CD4-positive, alpha-beta T cell treated with Interleukin-12 subunit alpha and Interleukin-12 subunit beta, for 1 hour (primary cell): ENCODE results near the gene TAPBP.

ENCODE experiments used
- DNase-seq: peaks from one replicate; pipeline ENCODE4 v3.0.0-alpha.2; 2020

The TAPBP gene

DNA sequence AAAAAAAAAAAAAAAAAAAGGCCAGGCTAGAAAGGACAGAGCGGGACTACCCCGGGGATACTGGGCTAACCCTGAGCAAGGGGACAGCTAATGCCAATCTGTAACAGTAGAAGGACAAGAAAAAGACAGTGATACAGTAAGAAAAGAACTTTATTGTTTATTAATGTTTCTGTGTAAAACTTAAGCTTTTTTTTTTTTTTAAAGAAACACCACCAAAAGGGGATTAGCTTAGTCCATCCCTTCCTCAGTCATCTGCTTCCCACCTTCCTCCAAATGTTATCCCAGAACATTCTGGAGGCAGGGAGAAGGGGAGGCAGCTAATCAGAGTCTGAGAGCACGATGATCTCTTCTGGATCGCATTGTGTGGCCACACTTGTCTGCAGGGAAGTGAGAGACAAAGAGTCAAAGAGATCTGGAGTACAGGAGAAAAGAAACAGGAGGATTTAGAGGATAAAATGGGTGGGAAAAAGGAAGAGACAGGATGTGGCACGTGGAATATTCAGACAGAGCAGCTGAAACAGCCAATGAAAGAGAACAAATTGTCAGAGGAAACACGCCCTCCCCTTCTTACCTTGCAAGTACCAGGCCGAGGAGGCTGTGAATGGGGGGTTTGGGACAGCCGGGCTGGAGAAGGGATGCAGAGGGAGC, 4.7 kb upstream of the TAPBP start:
- no peak for DNase-seq

DNA sequence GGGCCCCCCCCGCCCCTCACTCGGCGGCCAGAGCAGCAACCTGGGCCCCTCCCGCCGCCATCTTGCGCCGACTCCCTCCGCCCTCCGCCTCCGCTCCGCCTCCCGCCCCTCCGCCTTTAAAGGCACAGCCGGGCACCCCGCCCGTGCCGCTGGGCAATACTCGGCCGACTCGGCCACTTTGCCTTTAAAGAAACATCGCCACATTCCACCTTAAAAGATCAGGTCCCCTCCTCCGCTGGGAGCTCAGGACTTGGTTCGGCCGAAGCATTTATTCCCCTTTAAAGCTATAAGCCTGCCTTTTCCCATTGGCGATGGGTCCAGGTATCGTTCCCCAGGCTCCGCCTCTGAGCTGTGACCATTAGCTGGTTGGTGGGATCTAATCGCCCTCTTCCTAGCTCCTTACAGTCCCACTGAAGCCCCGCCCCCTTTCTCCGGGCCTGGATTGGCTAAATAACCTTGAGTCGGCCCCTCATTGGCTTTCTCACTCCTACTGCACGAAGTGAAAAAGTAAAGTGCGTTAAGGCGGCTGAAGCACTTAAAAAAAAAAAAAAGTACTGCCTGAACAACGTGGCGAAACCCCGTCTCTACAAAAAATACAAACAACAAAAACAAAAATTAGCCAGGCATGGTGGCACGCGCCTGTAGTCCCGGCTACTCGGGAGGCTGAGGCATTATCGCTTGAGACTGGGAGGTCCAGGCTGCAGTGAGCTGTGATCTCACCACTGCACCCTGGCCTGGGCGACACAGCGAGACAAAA, 4.0 kb upstream of the TAPBP start, which contains the start of gene ZBTB22:
Gene ZBTB22 (minus strand): TSS at position 76 of the 757 bp plus-strand sequence. CDS start 828 bp downstream, outside the sequence.
- peak; percentile 97 for DNase-seq

DNA sequence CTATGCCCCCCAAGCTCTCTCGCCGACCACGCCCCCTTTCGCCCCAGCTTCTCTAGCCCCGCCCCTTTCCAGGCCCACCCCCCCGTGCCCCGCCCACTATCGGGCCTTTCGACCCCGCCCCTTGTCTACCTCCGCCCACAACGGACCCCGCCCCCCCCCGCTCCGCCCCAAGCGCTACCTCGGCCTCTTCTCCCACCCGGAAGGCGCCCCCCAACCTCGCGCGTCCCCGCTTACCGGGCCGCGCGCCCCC, 3.5 kb upstream of the TAPBP start:
- no peak for DNase-seq

- DNase-seq: no peak
These were observed 2.9 kb upstream of the TAPBP start for GRCh38 chr6:33316603-33317418.

DNA sequence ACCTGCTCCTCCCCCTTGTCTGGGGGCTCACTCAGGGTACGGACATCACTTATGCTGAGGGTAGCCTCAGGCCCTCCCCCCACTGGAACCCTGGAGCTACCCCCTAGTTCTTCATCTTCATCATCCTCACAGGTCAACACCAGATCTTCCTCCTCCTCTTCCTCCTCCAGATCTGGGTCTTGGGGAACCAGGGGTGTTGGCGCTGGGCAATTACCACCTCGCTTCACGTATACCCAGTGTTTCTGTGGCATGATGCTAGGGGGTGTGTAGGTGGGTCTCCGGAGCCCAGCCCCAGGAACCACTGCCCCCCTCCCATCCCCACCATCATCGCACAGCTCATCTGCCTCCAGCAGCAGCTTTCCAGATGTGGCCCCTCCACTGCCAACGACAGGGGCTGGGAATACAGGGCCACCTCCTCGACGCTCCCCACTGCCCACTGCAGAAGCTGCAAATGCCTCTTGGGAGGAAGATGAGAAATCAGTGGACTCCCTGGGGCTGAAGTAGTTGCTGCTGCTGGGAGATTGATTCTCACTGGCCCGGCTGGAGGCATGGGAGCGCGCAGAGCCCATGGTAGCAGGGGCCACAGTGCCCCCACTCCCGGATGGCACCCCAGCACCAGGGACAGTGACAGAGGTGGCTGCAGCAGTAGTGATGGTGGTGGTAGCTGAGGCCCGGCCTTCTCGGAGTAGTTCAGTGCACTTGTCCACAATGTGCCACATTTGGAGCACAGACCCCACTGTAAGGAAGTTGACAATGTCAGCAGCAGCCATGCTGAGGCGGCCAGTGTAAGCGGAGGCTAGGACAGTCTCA, 2.1 kb upstream of the TAPBP start:
- DNase-seq: no peak

DNA sequence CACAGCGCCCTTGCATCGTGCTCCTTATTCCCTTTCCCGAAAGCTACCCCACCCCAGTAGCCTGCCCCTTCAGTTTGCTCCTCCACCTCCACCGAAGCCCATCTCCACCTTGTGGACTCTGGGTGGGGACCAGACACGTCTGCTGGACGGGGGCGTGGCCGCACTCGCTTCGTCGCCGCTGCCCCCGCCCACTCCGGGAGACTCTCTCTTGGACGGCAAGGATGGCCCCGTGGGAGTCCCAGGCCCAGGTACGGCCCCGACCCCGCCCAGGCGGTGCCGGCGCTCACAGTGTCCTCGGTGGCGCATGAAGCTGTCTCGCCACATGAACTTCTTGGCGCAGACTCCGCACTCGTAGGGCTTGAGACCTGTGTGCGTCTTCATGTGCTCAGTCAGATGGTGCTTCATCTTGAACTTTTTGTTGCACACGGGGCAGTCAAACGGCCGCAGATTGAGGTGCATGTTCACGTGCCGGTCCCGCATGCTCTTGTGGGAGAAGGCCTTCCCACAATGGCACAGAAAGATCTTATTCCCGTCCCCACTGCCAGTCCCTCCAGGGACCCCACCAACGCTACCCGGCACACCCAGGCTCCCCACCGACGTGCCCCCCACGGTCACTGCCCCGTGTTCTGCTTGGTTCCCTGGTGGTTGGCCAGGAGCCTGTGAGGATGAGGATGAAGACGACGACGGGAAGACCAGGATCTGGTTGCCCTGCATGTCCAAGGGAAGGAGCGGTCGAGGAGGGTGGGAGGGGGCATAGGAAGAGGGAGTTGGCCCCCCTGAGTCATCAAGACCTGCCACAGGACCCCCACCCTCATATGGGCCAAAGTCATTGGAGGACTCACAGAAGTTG, 1.3 kb upstream of the TAPBP start:
- peak; percentile 33 for DNase-seq

GRCh38 chr6:33314515-33314942, 651 bp upstream of the TAPBP start:
- peak; percentile 92 for DNase-seq

DNA sequence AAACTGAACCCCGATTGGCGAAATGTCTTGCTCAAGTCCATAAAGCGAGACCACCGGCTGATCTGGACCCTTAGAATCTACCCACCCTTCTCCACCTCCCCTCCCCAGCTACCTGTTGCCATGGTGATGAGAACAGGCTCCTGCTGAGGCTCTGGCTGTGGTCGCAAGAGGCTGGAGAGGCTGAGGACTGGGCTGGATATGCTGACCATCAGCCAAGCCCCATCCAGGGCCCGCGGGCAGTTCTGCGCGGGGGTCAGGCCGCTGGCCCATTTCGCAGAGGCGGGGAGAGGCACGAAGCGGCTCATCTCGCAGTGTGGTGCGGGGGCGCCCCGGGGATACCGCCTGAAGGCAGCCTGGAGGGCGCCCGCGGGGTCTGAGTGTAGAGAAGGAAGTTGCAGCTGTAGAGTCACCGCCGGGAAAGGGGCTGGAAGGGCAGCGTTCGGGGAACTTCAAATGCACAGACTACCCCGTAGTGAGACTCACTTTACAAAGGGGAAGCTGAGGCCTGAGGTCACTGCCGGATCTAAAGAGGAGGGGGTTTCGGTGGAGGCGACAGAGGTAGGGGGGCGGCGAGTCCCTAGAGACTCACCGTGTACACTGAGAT, 671 bp downstream of the TAPBP start:
- peak; percentile 43 for DNase-seq

GRCh38 chr6:33312361-33313104, 1.3 kb downstream of the TAPBP start:
- DNase-seq: peak; percentile 94

DNA sequence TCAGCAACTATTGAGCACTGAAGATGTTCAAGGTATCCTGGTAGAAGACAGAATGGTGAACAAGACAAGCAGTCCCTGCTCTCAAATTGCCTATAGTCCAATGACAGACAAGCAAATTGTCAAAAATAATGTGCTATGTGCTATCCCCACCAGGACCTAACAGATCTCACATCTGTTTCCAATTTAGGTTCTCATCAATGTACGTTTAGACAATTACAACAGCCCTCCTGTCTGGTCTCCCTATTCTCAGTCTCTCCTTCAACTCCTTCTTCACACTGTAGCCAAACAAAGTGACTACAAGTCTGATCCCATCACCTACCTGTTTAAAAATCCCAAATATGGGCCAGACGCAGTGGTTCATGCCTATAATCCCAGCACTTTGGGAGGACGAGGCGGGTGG, 7.5 kb downstream of the TAPBP start:
- no peak for DNase-seq

DNA sequence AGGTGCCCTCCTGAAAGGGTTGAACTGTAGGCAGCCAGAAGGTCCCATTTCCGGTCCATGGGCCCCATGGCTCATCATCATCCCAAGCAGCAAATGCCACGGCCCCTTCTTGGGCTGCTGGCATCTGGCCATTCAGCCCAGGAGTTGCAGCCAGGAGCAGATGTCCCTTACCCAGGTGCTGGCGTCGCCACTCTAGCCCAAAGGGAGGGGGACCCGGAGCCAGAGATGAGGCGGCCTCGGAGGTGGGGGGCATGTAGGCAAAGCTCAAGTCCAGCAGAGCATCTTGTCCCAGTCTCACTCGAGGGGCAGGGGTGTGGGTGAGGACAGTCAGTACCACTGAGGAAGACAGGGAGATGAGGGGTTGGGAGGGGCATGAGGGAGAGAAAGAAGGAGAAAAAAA, 8.8 kb downstream of the TAPBP start:
- DNase-seq: no peak

- no peak for DNase-seq
These were observed 9.7 kb downstream of the TAPBP start for GRCh38 chr6:33304216-33304615.

- no peak for DNase-seq
These were observed 12.0 kb downstream of the TAPBP start for GRCh38 chr6:33301877-33302276.

DNA sequence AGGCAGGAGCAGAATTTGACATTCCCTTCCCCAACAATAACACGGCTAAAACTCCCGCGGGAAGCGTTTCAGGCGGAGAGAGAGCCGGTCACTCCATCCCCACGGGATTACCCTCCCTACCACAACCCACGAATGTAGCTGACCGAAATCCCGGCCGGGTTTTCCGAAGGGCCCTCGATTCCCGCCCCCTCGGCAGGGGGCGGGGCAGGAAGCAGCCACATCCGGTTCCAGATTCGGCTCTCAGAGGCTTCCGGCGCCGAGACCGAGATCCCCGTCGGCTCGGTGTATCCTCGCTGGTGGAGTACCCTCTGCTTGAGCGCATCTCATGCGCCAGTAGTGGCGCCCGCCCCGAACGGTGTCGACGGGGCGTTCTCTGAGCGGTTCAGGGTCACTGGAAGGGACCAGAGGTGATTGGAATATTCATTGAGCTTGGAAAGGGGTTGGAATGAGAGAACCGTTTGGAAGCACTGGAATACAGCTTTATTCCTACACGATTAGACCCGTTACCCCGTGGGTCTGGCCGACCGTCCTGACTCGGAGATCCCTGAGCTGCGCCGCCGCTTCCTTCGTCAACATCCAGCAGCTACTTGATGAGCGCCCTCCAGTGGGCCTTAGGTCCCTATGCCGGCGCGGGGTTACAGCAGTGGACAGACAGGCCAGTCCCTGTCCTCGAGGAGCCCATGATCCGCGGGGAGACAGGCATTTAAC, 14.5 kb downstream of the TAPBP start:
- DNase-seq: peak; percentile 96

GRCh38 chr6:33298773-33299236, 15.1 kb downstream of the TAPBP start, which contains the start of gene RGL2:
Gene RGL2, minus strand, starts transcription at chr6:33298942. Its CDS starts 332 bp downstream, at chr6:33298610.
- peak; percentile 75 for DNase-seq

DNA sequence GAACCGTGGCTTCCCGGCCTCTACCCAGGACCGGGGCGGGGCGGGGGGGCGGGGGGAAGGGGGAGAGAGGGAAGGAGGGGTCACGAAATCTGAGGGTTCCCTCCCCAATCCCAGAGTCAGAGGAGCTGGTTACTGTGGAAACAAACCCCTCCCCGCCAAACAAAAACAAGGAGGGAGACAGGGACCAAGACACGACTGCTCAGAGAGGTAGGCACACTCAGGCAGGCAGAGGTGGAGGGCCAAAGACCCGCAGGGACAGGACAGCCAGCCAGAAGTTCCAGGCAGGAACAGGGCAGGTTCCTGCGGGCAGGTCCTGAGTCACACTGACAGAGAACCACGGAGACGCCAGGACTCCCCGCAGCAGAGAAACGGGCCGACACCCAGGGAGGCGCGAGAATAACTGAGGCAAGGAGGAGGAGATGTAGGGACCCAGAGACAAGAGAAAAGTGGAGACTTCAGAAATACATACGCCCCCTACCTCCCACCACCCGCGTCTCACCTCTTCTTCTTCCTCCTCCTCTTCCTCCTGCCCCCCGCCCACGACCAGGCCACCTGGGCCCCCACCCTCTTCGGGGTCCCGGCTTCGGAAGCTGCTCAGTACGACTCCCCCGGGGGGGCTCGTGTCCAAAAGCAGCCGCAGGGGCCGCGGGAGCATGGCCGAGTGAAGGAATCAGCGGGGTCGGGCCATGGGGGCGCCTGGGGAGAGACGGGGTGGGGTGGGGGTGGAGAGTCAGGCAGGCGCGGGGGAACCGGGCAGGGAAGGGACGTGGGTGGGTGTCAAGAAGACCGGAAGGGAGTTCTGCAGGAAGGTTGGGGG, 15.7 kb downstream of the TAPBP start:
- peak; percentile 87 for DNase-seq

DNA sequence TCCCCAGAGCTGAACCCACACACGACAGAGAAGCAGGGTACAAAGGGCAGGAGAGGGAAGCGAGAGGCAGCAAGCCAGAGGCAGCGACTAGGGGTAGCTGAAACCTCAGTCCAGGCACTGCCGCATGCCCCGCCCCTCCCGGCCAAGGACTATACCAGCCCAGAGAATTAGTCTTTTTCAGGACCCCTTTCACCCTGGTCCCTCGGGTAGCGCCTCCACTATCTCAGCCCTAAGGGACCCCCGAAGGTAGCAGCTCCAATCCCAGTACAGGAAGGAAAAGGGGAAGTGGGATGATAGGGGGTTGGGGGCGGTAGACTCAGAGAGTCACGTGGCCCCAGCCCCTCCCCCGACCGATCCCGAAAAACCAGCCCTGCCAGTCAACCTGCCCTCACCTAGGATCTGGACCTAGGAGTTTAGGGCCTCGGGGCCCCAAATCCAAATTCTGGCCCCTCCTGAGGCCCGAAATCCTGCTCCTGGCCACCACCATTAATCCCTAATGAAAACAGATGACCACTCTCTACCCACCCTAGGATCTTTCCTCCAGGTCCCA, 16.4 kb downstream of the TAPBP start:
- no peak for DNase-seq

DNA sequence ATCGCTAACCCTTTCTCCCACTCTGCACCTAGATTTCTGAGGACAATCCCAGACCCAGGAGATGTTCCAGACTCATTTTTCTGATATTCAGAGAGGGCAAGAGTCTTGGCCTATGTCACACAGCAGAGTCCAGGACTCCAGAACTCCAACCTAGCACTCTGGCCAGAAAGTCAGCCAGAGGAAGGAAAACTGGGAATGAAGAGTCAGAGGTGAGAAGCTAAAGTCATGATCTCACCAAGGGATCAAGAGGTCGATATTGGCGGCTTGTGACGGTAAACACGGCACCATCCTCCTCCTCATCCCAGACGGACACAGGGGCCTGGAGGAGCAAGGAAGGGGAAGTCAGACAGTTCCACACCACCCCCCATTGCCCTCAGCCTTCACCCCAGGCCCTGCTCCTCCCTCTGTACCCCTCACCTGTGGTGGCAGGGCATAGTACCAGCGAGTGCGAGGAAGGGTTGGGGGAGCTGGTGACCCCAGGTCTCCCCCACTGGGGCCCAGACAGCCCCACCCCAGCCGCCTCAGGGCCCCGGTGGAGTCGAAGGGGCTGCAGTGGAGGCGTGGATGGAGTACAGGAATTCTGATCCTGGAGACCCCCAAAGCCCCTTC, 17.0 kb downstream of the TAPBP start:
- no peak for DNase-seq
